ENCODE results near the gene PSRC1.

PSRC1 gene

GRCh38 chr1:109239409-109240068, 43.4 kb downstream of the PSRC1 start:
- Histone ChIP-seq H3K27ac (ENCODE audit: low read depth, low read length) (no peak overlapping the region), H3F3A (ENCODE audit: insufficient read depth) (no peaks in the 10 kb centered on the region; the same call in 1 of the 2 replicates), H3K4me3 (ENCODE audit: insufficient read depth, low read length, poor library complexity, severe bottlenecking) (no peak overlapping the region), H3K79me2 (ENCODE audit: insufficient read depth, low read length) (no peaks in the 10 kb centered on the region), H3K27me3 (ENCODE audit: low read length) (no peaks in the 10 kb centered on the region), H3K9me2 (replicated peaks; ENCODE audit: insufficient read depth, low read length) (no peaks in the 10 kb centered on the region), H3K9me3 (ENCODE audit: insufficient read depth, low read length) (no peaks in the 10 kb centered on the region), H3K9ac (ENCODE audit: low read length) (no peak overlapping the region), H3K4me2 (ENCODE audit: low read depth, low read length, poor library complexity, severe bottlenecking) (no peak overlapping the region), H3K36me3 (ENCODE audit: low read length) (peaks cover 4% of the 10 kb centered on the region; the same call in 1 of the 2 replicates), H2AFZ (ENCODE audit: low read depth, low read length, severe bottlenecking) (no peak overlapping the region), H4K20me1 (ENCODE audit: low read depth, low read length) (no peaks in the 10 kb centered on the region)
- TF ChIP-seq EZH2phosphoT487 (conservative IDR thresholded peaks at IDR 0.05; ENCODE audit: low read length) (no peak), CTCF (IDR thresholded peaks at IDR 0.05; ENCODE audit: insufficient read depth, low read length, poor library complexity, severe bottlenecking) (peak; percentile 45)

- no peak overlapping the region for H3K4me2 ChIP-seq (ENCODE audit: low read depth, low read length, poor library complexity, severe bottlenecking)
- no peaks in the 10 kb centered on the region for H3K27me3 ChIP-seq (ENCODE audit: low read length)
- H3K9me3 ChIP-seq (ENCODE audit: insufficient read depth, low read length), result no peaks in the 10 kb centered on the region
- no peak overlapping the region for H2AFZ ChIP-seq (ENCODE audit: low read depth, low read length, severe bottlenecking)
- H3K27ac ChIP-seq (ENCODE audit: low read depth, low read length), result no peak overlapping the region
- H4K20me1 ChIP-seq (ENCODE audit: low read depth, low read length), result no peaks in the 10 kb centered on the region
- H3K9me2 ChIP-seq (replicated peaks; ENCODE audit: insufficient read depth, low read length), result no peaks in the 10 kb centered on the region
- no peak overlapping the region for H3K9ac ChIP-seq (ENCODE audit: low read length)
- TF ChIP-seq CTCF (IDR thresholded peaks at IDR 0.05; ENCODE audit: insufficient read depth, low read length, poor library complexity, severe bottlenecking) (no peak), EZH2phosphoT487 (conservative IDR thresholded peaks at IDR 0.05; ENCODE audit: low read length) (no peak)
- no peaks in the 10 kb centered on the region; the same call in 1 of the 2 replicates for H3F3A ChIP-seq (ENCODE audit: insufficient read depth)
- peaks cover 4% of the 10 kb centered on the region; the same call in 1 of the 2 replicates for H3K36me3 ChIP-seq (ENCODE audit: low read length)
- no peaks in the 10 kb centered on the region for H3K79me2 ChIP-seq (ENCODE audit: insufficient read depth, low read length)
- no peak overlapping the region for H3K4me3 ChIP-seq (ENCODE audit: insufficient read depth, low read length, poor library complexity, severe bottlenecking)
Measured at GRCh38 chr1:109239047-109239408, 43.9 kb downstream of the PSRC1 start.

DNA sequence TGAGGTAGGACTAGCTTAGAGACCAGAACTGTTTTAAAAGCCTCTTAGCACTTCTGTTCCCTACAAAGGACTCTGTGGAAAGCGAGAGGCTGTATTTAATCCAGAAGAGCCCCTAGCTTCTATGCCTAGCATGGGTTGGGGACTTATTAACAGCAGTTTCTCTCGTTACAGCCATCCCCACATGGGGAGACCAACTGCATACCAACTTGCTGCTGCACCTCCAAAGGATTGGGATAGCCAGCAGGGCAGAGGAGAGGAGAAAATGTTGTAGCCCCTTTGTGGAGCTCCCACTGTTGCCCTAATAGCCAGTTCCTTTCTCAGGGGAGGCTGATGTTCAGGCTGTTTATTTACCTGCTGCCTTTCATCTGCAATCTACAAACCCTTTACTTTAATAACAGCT, 44.6 kb downstream of the PSRC1 start:
- H3F3A ChIP-seq (ENCODE audit: insufficient read depth), result no peaks in the 10 kb centered on the region; the same call in 1 of the 2 replicates
- no peak overlapping the region for H2AFZ ChIP-seq (ENCODE audit: low read depth, low read length, severe bottlenecking)
- H3K27me3 ChIP-seq (ENCODE audit: low read length), result no peaks in the 10 kb centered on the region
- H3K27ac ChIP-seq (ENCODE audit: low read depth, low read length), result no peak overlapping the region
- peaks cover 5% of the 10 kb centered on the region; the same call in 1 of the 2 replicates for H3K36me3 ChIP-seq (ENCODE audit: low read length)
- H3K9me3 ChIP-seq (ENCODE audit: insufficient read depth, low read length), result no peaks in the 10 kb centered on the region
- H3K9ac ChIP-seq (ENCODE audit: low read length), result no peak overlapping the region
- H3K4me3 ChIP-seq (ENCODE audit: insufficient read depth, low read length, poor library complexity, severe bottlenecking), result no peak overlapping the region
- no peak for TF ChIP-seq CTCF (IDR thresholded peaks at IDR 0.05; ENCODE audit: insufficient read depth, low read length, poor library complexity, severe bottlenecking)
- TF ChIP-seq EZH2phosphoT487 (conservative IDR thresholded peaks at IDR 0.05; ENCODE audit: low read length), result no peak
- no peaks in the 10 kb centered on the region for H3K9me2 ChIP-seq (replicated peaks; ENCODE audit: insufficient read depth, low read length)
- no peaks in the 10 kb centered on the region for H4K20me1 ChIP-seq (ENCODE audit: low read depth, low read length)
- no peak overlapping the region for H3K4me2 ChIP-seq (ENCODE audit: low read depth, low read length, poor library complexity, severe bottlenecking)
- H3K79me2 ChIP-seq (ENCODE audit: insufficient read depth, low read length), result no peaks in the 10 kb centered on the region
